BLaER1 (cell line): ENCODE measurements around the gene DBN1.

ENCODE experiments used
- H3K27ac ChIP-seq: shearing (Covaris generic); formaldehyde crosslinking; 2 replicates; pipeline ENCODE4 v1.8.1; 2022
- H3K27me3 ChIP-seq: shearing (Covaris generic); formaldehyde crosslinking; 2 replicates; pipeline ENCODE4 v1.8.1; 2022
- H3K36me3 ChIP-seq: shearing (Covaris generic); formaldehyde crosslinking; 2 replicates; pipeline ENCODE4 v1.8.1; 2022
- H3K4me1 ChIP-seq: shearing (Covaris generic); formaldehyde crosslinking; 2 replicates; pipeline ENCODE4 v1.8.1; 2022
- H3K4me2 ChIP-seq: shearing (Covaris generic); formaldehyde crosslinking; 2 replicates; pipeline ENCODE4 v1.8.1; 2022
- H3K4me3 ChIP-seq: shearing (Covaris generic); formaldehyde crosslinking; 2 replicates; pipeline ENCODE4 v1.8.1; 2022
- H3K9ac ChIP-seq: shearing (Covaris generic); formaldehyde crosslinking; 2 replicates; pipeline ENCODE4 v1.8.1; 2022
- H3K9me3 ChIP-seq: shearing (Covaris generic); formaldehyde crosslinking; 2 replicates; pipeline ENCODE4 v1.8.1; 2022
- H4K20me1 ChIP-seq: shearing (Covaris generic); formaldehyde crosslinking; 2 replicates; pipeline ENCODE4 v1.8.1; 2022
- Cebpa-rat ChIP-seq: shearing (Covaris generic); IDR thresholded peaks from 2 replicates; pipeline ENCODE4 v1.8.1; 2022

DBN1 gene

DNA sequence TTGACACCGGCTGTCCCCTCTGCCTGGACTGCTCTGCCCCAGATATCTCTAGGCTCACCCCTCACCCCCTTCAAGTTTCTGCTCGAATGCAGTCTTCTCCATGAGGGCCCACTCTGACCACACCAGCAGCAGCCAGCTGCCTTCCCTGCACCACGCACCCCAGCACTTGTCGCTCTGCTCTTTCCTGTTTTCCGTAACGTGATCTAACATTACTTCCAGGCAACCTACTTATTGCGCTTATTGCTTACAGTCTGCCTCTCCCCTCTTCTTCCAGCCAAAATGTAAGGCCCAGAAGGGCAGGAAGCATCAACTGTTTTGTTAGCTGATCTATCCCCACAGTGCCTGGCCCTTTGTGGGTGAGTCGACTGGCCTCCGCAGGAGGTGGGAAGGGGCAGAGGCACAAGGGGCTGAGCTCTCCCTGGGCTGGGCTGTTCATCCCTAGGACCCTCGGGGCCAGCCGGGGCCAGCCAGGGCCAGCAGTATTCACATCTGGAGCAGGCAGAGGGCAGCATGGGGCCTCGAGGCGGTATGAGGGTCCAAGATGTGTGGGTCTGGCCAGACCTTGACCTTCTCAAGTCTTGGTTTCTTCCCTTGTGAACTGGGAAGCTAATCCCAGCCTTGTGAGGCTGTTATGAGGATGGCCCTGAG lies 11.6 kb upstream of the DBN1 start:
- Histone ChIP-seq H4K20me1 (peaks cover 26% of the 10 kb centered on the region), H3K4me2 (no peak overlapping the region), H3K27me3 (no peaks in the 10 kb centered on the region), H3K27ac (peak overlapping the region; percentile 19), H3K4me3 (no peak overlapping the region), H3K9ac (peak overlapping the region; percentile 19; the same call in 1 of the 2 replicates), H3K4me1 (peaks cover 35% of the 10 kb centered on the region), H3K36me3 (peaks cover 84% of the 10 kb centered on the region), H3K9me3 (no peaks in the 10 kb centered on the region)
- TF ChIP-seq Cebpa-rat: no peak

DNA sequence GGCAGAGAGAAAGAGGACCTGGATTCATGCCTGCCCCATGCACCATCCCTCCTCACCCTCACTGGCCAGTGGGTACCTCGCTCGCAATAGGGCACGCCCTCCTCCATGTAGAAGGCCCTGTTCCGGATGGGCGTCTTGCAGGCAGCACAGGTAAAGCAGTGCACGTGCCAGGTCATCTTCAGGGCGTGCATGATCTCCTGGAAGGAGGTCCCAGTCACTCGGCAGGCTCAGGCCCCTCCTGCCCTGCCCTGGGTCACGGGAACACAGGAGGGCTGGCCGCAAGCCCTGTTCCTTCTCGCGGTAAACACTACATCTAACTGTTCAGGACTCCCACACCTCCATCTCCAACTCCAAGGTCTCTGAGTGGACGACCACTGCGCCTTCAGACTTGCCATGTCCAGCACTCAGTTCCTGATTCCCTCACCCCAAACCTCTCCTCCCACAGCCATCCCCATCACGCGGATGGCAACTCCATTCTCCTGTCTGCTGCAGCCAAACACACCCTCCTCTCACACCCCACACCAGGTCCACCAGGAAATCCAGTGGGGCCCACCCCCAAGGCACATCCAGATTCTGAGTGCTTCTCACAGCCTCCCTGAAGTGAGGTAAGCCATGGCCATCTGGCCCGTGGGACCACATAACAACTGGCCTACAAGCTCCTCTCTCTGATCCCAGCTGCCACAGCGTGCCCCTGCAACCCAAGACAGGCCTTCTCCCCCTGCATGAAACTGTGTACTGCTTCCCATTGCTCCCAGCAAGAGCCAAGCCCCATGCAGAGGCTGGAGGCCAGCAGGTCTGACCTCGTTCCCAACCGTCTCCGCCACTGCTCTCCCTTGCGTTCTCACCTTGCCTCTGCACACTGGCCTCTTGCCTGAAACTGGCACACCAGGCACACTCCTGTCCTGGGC lies 10.8 kb upstream of the DBN1 start:
- H3K27me3 ChIP-seq: no peaks in the 10 kb centered on the region
- H3K9me3 ChIP-seq: no peaks in the 10 kb centered on the region
- H3K27ac ChIP-seq: peak overlapping the region; percentile 19; the same call in 1 of the 2 replicates
- H3K36me3 ChIP-seq: peaks cover 79% of the 10 kb centered on the region
- no peak overlapping the region for H3K4me3 ChIP-seq
- peaks cover 25% of the 10 kb centered on the region for H4K20me1 ChIP-seq
- no peak for TF ChIP-seq Cebpa-rat
- H3K4me2 ChIP-seq: no peak overlapping the region
- peaks cover 35% of the 10 kb centered on the region for H3K4me1 ChIP-seq
- H3K9ac ChIP-seq: no peak overlapping the region

DNA sequence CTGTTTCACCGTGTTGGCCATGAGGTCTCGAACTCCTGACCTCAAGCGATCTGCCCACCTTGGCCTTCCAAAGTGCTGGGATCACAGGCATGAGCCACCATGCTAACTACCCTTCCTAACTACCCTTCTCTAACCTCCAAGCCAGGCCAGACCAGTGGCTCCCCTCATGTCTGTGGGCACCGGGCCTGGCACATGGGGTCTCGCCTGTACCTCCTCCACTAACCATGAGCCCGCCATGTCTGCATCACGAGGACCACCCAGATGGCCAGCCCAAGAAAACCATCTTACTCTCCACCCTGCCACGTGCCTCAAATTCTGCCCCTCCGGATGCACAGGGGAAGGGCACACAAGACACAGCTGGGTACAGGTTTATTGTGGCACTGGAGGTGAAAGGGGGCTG lies 9.6 kb upstream of the DBN1 start:
- H3K9ac ChIP-seq: no peak overlapping the region
- H3K36me3 ChIP-seq: peaks cover 68% of the 10 kb centered on the region
- no peaks in the 10 kb centered on the region for H3K9me3 ChIP-seq
- no peaks in the 10 kb centered on the region for H3K27me3 ChIP-seq
- H3K27ac ChIP-seq: no peak overlapping the region
- peaks cover 35% of the 10 kb centered on the region for H3K4me1 ChIP-seq
- H3K4me3 ChIP-seq: no peak overlapping the region
- no peak overlapping the region for H3K4me2 ChIP-seq
- H4K20me1 ChIP-seq: 0 out of 2 replicates have a peak, but pooled peaks cover 17% of the 10 kb centered on the region
- TF ChIP-seq Cebpa-rat: no peak

- TF ChIP-seq Cebpa-rat: no peak
- H3K9ac ChIP-seq: no peak overlapping the region
- H3K4me1 ChIP-seq: peaks cover 41% of the 10 kb centered on the region
- no peak overlapping the region for H3K27ac ChIP-seq
- no peaks in the 10 kb centered on the region for H3K9me3 ChIP-seq
- H3K4me3 ChIP-seq: no peak overlapping the region
- H3K4me2 ChIP-seq: no peak overlapping the region
- peaks cover 61% of the 10 kb centered on the region for H3K36me3 ChIP-seq
- H3K27me3 ChIP-seq: no peaks in the 10 kb centered on the region
- H4K20me1 ChIP-seq: 0 out of 2 replicates have a peak, but pooled peaks cover 11% of the 10 kb centered on the region
Measured at GRCh38 chr5:177482359-177482795, 8.9 kb upstream of the DBN1 start.

DNA sequence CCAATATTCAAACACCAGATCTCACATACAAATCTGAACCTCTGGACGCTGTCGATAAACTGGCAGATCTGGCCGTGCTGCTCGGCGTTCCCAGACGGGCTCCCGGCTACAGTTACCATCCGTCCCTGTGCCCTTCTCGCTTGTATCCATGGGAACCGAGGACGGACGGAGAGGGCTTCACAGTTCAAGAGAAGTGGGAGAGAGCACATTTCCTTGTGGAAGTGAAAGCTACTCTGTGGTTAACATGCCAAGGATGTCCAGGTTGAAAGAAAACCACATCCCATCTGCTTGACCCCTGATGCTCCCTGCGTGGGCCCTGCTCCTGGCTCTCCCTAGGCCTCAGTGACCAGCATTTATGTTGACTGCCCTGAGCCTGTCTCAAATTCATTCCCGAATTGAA lies 6.3 kb upstream of the DBN1 start:
- peak overlapping the region; percentile 77 for H3K4me2 ChIP-seq

DNA sequence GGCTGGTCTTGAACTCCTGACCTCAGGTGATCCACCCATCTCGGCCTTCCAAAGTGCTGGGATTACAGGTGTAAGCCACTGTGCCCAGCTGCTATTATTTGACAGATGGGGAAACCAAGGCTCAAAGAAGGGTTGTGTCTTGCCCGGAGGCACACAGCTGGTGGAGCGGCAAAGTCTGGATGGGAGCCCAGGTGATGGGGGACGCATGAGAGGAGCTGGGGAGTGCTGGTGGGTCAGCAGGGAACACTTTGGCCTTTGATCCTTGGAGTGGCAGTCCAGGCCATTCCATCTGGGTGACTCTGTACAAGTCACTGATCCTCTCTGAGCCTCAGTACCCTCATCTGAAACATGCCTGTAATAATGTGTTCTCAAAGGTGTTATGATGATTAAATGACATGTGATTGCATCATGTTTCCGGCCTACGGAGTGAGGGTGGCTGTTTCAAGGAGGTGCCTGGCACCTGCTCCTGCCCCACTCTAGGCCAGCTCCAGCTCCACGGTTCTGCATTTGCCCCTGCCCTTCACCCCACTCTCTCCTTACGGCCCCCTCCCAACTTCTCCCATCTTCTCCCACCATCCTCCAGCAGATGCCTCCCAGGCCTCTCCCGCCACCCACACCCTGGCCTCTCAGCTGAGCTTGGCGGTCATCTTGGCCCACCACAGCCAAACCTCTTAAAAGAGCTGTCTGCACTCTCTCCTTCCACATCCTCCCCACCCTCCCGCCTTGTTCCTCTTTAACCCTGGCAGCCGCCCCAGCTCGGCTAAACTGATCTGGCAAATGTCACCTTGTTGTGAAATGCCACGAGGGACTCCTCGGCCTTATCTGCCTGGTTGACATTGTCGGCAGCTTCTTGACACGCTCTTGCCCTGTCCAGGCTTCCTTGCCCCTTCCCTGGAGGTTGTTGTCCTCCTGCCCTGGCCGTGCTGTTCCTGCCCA lies 5.5 kb upstream of the DBN1 start:
- H3K4me2 ChIP-seq: peak overlapping the region; percentile 77
- no peak overlapping the region for H3K4me3 ChIP-seq
- H3K27me3 ChIP-seq: no peaks in the 10 kb centered on the region
- TF ChIP-seq Cebpa-rat: peak; percentile 56; the same call in 1 of the 2 replicates
- peaks cover 60% of the 10 kb centered on the region for H3K4me1 ChIP-seq
- H3K36me3 ChIP-seq: peaks cover 29% of the 10 kb centered on the region
- H3K9me3 ChIP-seq: no peaks in the 10 kb centered on the region
- H3K27ac ChIP-seq: peak overlapping the region; percentile 80
- 0 out of 2 replicates have a peak, but pooled peaks cover 10% of the 10 kb centered on the region for H4K20me1 ChIP-seq
- peak overlapping the region; percentile 61 for H3K9ac ChIP-seq

More for the DNA sequence above, 6.3 kb upstream of the DBN1 start:
- Histone ChIP-seq H3K4me3 (no peak overlapping the region), H3K4me1 (peaks cover 52% of the 10 kb centered on the region), H3K9ac (peak overlapping the region; percentile 61), H3K36me3 (peaks cover 37% of the 10 kb centered on the region), H4K20me1 (0 out of 2 replicates have a peak, but pooled peaks cover 10% of the 10 kb centered on the region), H3K27ac (peak overlapping the region; percentile 80), H3K27me3 (no peaks in the 10 kb centered on the region), H3K9me3 (no peaks in the 10 kb centered on the region)
- TF ChIP-seq Cebpa-rat: no peak

- no peak for TF ChIP-seq Cebpa-rat
- Histone ChIP-seq H3K27me3 (no peaks in the 10 kb centered on the region), H3K4me2 (peak overlapping the region; percentile 77), H3K4me3 (no peak overlapping the region), H3K9me3 (no peaks in the 10 kb centered on the region), H3K36me3 (peaks cover 18% of the 10 kb centered on the region), H3K27ac (peak overlapping the region; percentile 80), H3K4me1 (peaks cover 62% of the 10 kb centered on the region), H4K20me1 (0 out of 2 replicates have a peak, but pooled peaks cover 10% of the 10 kb centered on the region), H3K9ac (peak overlapping the region; percentile 55)
Measured at GRCh38 chr5:177477701-177478477, 4.5 kb upstream of the DBN1 start.

DNA sequence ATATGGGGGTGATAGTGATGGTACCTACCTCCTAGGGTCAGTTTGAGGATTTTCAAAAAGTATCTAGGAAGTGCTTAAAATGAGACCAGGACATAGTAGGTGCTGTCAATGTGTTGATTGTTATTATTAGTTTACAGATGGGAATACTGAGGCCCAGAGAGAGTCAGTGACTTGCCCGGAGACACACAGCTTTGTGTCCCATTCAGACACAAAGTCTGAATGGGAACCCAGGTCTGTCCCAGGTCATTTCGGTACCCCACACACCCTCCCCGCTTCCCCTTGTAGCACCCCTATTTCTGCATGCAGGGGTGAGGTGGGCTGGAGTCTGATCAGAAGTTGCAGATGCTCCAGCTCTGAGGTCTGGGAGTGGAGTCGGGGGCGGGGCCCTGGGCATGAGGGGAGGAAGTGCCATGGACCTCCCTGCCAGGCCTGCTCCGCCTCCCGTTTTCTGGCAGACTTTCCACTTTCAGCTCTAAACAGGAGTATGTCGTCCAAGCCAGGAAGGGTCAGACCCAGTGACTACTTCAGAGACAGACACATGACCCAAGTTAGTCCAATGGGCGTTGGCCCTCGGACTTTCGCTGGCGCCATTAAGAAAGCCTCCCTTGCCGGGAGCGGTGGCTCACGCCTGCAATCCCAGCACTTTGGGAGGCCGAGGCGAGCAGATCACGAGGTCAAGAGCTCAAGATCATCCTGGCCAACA lies 3.2 kb upstream of the DBN1 start:
- Histone ChIP-seq H3K27ac (no peak overlapping the region), H3K4me2 (no peak overlapping the region), H3K9me3 (no peaks in the 10 kb centered on the region), H3K4me3 (no peak overlapping the region), H3K27me3 (no peaks in the 10 kb centered on the region), H3K9ac (no peak overlapping the region), H3K36me3 (peaks cover 13% of the 10 kb centered on the region), H3K4me1 (peaks cover 69% of the 10 kb centered on the region), H4K20me1 (peaks cover 20% of the 10 kb centered on the region)
- no peak for TF ChIP-seq Cebpa-rat
